Measurements from ENCODE around the gene HCK. TPM values are rescaled to one million over a fixed set of nuclear protein-coding genes. Genes with fewer than 3 reads are reported as not detected.

HCK gene
- polyA plus RNA-seq (ENCODE audit: insufficient read length in 4 of 4), result 1 to 10 TPM; 2.3 to 6.7 (median 2.6) TPM

DNA sequence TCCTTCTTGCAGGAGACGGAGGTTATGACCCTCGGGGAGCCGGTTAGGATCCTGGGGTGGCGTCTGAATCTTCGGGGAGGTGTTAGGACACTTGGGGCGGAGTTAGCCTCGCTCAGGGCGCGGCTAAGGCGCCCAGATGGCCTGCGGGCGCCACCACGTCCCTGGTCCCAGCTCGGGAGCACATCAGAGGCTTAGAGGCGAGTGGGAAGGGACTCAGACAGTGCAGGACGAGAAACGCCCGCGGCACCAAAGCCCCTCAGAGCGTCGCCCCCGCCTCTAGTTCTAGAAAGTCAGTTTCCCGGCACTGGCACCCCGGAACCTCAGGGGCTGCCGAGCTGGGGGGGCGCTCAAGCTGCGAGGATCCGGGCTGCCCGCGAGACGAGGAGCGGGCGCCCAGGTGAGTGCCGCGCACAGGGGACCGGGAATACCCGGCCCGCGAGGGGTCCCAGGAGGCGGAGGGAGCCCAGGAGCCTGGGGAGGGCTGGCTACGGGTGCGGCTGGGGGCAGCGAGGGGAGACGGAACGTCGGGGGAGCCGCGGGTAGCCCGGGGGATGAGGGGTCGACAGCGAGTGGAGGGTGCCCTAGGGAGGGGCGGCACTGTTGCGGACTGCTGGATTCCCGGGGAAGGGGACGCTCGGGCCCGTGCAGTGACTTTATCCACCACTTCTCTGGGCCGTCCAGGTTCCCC, at the start of gene HCK:
Gene HCK, plus strand, starts transcription at position 153 of the 688 bp plus-strand sequence.
- DNase-seq (ENCODE audit: low read depth in 4 of 4, low spot score in 3 of 4), result no peak

DNA sequence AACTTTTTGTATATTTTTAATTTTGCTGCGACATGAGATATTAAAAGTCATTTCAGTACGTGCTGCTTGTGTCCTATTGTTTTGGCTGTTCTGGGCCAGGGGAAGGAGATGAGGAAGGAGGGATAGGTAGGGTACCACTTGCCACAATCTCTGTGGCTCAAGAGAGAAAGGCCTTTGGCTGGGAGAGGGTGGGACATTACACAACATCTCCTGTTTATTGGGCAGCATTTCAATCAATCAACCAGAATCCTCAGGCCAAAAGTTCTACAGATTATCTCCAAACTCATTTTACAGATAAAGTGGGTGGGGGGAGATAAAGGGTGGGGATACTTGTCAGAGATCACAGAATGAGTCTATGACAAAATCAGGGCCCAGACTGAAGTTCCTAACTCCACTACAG, 48.7 kb upstream of the HCK start:
- DNase-seq (ENCODE audit: low read depth in 4 of 4, low spot score in 3 of 4), result no peak

DNA sequence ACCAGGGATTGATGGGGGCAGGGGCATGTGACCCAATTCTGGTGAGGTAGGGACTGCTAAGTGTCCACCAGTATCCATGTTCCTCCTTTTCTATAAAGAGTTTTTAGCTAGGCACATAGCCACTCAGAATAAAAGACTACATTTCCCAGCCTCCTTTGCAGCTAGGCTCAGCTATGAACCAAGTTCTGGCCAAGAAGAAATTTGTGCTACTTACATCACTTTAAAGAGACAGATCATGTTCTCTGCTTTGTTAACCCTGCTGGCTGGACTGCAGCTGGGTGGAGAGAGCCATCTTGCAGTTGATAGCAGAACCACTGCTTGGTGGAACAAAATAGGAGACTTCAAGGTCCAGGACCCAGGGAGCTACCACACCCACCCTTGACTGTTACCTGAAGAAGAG, 47.1 kb upstream of the HCK start:
- DNase-seq (ENCODE audit: low read depth in 4 of 4, low spot score in 3 of 4), result no peak

DNA sequence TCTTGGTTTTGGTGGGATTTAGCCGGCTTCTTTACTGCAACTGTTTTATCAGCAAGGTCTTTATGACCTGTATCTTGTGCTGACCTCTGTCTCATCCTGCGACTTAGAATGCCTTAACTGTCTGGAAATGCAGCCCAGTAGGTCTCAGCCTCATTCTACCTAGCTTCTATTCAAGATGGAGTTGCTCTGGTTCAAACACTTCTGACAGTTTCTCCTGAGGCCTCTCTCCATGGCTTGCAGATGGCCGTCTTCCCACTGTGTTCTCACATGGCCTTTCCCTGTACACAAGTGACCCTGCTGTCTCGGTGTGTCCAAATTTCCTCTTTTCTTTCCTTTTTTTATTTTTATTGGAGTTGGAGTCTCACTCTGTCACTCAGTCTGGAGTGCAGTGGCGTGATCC, 46.0 kb upstream of the HCK start:
- no peak for DNase-seq (ENCODE audit: low read depth in 4 of 4, low spot score in 3 of 4)

DNA sequence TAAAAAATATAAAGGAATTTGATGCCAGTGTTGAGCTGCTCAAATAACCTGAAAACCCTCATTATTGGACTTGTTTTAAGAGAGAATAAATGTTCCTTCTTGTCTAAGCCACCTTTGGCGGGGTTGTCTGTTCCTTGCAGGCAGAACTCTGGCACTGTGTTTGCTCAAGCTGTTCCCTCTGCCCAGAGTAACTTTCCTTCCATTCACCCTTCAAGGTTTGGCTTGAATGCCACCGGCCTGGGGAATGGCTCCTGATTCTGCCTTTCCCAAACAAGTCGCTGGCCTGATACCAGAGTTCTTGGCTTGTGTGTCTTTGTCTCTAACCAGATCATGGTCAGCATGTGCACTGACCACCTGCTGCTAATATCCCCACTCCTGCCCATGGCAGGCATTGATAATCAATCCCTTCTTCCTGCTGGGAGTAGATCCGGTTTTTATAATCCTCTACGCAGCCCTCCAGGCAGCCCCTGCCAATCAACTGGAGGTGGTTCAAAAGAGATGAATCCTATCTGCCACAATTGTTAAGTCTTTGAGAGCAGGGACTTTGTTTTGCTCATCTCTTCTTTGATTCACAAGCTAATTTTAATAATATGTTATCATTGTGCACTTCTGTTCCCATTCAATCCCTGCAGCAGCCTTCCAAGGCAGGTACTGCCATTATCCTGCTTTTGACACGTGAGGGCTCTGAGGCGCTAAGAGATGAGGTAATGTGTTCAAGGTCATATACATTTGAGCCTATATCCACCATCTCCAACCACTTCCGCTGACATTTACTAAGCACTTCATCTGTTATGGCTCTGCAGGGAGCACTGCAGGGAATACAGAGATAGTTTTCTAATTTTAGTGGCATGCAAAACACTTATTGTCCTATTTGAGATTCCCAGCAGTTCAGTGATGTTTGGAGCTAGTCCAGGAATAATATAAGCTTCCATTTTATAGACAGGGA, 44.9 kb upstream of the HCK start:
- no peak for DNase-seq (ENCODE audit: low read depth in 4 of 4, low spot score in 3 of 4)

DNA sequence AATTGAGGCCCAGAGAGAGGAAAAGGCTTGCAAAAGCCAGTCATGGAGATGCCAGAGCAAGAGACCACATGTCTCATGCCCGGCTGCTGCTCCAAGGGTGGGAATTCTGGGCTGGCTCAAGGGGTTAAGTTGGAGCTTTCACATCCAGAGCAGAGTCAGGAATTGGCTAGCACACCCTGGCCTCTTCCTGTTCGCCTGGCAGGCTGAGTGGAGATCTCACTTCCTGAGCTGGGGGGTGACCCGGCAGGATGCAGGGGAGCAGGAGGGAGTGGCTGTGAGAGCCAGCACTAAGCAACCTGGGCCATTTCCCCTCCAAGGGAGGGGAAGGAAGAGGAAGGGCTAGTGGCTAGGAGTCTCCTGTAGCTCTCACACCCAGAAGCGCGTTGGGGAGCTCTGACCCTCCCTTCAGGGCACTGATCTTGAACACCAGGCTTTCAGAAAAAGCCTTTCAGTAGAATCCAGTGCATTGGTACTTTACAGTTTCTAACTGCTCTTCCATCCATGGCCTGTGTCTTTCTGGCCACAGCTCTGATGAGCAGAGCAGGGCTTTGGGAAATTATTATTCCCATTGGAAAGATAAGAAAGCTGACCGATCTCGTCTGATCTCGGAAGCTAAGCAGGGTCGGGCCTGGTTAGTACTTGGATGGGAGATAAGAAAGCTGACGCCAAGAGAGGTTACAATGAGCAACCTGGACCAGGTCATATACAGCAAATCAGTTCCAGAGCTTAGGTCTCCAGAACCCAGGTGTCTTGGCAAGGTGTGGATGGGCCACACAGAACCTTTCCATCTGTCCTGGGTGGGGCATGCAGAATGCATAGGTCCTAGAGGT, 44.0 kb upstream of the HCK start:
- DNase-seq (ENCODE audit: low read depth in 4 of 4, low spot score in 3 of 4), result no peak

DNA sequence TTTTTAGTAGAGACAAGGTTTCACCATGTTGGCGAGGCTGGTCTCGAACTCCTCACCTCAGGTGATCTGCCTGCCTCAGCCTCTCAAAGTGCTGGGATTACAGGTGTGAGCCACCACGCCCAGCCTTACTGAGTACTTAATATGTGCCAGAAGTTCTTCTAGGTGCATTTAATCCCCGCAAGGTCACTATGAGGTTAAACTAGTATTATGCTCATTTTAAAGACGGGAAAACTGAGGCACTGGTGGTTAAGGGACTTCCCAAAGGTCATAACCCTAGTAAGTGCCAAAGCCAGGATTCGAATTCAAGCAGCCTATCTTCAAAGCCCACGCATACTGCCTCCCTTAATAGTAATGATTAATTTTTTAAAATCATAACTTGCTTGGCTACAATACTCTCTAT, 42.5 kb upstream of the HCK start:
- DNase-seq (ENCODE audit: low read depth in 4 of 4, low spot score in 3 of 4), result no peak

DNA sequence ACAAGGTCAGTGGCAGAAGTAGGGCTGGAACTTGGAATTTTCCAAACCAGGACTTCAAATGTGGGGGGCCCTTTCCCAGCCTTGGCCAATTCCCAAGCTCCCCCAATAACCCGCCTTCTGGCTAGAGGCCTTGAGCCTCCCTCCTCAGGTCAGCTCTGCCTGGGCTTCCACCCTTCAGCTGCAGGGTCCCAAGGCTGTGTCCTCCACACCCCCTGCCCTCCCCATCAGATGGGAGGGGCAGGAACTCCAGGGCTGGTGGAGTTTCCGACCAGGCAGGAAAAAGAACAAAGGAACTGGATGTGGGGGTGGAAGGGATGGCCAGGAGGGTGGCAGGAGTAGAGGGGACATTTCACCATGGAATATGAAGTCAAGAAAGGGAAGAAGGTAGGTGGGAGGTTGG, 41.9 kb upstream of the HCK start, which contains the start of gene CCM2L:
Gene CCM2L, plus strand, starts transcription at position 338 of the 400 bp plus-strand sequence. Its CDS starts 17 bp downstream, at position 355.
- DNase-seq (ENCODE audit: low read depth in 4 of 4, low spot score in 3 of 4), result no peak

DNA sequence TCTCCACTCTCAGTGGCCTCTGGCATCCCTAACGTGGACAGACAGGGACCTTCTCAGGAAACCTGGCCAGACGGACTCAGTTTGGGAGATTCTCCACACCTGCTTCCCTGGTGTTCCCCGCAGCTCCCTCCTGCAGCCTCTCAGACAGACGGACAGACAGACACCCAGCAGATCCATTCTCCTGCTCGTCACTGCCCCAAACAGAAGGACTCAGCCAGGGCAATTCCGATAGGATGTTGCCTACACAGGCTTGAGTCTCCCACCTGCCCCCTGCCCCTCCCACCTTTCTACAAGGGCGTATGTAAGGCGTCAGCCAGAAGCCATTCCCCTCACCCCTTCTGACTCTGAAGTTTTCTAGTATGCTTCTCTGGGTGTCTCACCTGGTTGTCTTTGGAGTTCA, 41.4 kb upstream of the HCK start:
- no peak for DNase-seq (ENCODE audit: low read depth in 4 of 4, low spot score in 3 of 4)

DNA sequence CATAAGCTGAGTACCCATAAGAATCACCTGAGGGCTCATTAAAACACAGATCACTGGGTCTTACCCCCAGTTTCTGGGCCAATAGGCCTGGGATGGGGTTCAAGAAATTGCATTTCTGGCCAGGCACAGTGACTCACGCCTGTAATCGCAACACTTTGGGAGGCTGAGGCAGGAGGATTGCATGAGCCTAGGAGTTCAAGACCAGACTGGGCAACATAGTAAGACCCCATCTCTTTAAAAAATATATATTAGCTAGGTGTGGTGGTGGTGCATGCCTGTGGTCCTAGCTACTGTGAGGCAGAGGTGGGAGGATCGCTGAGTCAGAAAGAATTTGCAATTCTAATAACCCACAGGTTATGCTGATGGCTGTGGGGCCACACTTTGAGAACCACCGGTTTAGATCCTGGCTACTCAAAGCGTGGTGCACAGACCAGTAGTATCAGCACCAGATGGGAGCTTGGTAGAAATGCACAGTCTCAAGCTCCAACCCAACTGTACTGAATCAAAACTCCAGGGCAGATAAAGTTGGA, 39.8 kb upstream of the HCK start:
- DNase-seq (ENCODE audit: low read depth in 4 of 4, low spot score in 3 of 4), result no peak

DNA sequence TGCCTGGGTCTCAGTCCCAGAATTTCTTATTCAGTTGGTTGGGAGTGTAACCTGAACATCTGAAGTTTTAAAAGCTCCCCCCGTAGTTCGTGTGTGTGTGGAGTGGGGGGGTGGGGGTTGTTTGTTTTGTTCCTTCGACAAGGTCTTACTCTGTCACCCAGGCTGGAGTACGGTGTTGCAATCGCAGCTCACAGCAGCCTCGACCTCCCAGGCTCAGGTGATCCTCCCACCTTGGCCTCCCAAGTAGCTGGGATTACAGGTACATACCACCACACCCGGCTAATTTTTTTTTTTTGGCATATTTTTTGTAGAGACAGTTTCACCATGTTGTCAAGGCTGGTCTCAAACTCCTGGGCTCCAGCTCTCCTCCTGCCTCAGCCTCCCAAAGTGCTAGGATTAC, 38.7 kb upstream of the HCK start:
- DNase-seq (ENCODE audit: low read depth in 4 of 4, low spot score in 3 of 4), result no peak

DNA sequence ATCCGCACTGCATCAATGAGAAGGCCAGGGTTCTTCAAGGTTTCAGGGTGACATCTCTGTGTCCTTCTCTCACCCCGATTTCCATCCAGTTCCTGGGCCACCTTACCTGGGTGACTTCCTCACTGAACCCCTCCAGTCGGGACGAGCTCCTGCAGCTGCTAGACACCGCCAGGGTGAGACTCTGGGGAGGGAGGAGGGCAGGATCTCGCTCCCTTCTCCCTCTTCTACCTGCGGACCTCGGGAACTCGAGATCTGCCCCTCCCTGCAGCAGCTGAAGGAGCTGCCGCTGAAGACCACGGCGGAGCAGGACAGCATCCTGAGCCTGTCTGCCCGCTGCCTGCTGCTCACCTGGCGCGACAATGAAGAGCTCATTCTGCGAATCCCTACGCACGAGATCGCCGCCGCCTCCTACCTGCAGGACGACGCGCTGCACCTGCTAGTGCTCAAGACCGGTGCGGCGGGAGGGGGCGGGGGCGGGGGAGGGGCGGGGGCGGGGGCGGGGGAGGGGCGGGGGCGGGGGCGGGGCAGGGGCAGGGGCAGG, 34.3 kb upstream of the HCK start:
- DNase-seq (ENCODE audit: low read depth in 4 of 4, low spot score in 3 of 4), result no peak

DNA sequence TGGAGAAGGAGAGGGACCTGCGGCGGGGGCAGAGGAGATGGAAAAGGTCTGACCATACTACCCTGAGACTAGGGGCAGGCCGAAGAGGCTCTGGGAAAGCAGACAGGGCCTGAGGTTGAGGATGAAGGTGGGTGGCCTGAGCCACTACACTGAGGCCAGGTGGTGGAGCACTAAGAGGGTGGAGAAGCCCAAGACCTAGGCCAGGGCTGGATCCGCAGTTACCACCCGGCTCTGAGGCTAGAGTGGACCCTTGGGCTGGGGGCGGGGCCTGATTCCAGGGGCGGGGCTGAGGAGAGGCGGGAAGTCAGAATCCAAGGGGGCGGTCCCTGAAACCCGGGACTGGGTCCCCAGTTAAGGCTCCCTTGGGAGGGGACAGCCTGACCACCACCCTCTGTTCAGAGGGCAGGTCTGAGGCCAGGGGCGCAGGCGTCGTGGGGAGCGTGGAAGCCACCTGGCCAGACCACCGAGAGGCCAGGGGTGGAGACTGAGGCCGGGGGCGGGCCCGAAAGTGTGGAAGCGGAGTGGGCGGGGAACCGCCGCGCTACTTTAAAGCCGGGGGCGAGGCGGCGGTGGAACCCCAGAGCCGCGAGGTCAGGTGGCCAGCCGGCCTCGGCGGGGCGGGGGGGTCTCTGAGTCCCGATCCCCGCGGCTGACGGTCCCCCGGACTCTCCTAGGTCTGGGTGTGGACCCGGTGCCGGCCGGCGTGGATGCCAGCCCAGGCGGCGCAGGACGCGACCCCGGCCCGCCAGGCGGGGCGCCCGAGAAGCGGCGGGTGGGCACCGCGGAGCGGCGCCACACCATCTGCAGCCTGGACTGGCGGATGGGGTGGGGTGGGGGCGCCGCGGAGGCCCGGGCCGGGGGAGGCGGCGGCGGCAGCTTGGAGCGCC, 33.5 kb upstream of the HCK start:
- DNase-seq (ENCODE audit: low read depth in 4 of 4, low spot score in 3 of 4), result peak in 2 of 4 donors; percentile 51 to 58

DNA sequence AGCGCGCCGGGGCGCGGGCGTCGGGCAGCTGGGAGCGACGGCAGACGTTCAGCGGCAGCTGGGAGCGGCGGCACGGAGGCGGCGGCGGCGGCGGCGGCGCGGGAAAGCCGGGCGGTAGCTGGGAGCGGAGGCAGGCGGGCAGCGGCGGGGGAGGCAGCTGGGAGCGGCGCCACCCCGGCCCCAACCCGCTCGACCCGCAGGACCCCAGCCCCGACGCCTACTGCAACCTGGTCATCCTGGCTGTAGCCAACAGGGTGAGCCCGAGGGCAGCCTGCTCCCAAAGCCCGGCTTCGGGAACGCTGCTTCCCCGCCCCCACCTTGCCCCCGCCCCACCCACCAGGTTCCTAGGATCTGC, 32.9 kb upstream of the HCK start:
- no peak for DNase-seq (ENCODE audit: low read depth in 4 of 4, low spot score in 3 of 4)

DNA sequence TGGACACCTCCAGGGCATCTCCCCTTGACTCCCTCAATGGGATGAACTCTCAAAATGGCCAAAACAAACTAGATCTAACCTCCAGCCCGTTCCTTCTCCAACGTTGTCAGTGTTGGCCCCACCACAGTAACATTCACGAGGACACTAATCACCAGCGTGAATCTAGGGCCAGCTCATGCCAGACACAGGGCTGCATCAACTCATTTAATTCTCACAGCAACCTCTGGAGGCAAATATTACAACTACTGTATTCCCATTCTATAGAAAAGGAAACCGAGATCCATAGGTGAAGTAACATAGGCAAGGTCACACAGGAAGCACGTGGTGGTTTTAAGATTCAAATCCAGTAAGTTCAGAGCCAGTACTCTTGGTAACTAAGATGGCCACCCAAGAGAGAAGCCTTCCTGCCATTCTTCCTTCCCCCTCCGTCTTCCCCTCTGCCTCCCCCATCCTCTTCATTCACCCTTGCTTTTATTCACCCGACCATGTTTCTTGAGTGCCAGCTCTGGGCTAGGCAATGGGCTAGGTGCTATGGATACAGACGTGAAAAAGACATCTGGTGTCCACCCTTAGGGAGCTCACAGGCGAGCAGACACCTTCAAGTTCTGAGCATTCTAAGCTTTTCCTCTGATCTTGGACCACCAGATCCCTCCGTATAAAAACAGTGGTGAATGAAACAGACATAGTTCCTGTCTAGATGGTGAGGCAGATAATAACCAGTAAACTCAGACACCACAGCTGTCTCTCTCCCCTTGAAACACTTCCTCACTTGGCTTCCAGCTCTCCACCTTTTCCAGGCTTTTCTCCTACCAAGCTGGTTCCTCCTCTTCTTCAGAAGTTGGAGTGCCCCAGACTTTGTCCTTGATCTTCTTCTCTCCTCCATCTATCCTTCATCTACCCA, 32.2 kb upstream of the HCK start:
- no peak for DNase-seq (ENCODE audit: low read depth in 4 of 4, low spot score in 3 of 4)

DNA sequence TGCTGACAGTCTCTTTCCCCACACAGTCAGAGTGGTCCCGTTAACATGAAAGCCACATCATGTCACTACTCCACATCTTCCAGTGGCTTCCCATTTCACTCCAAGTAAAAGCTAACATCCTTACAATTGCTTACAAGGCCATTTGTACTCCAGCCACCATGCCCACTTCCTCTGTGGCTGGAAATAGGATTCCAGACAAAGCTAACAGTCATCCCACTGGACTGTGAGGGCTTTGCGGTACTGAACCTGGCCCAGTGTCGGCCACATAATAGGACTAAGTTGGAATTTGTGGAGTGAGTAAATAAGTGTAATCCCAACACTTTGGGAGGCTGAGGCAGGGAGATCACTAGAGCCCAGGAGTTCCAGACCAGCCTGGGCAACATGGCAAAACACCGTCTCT, 31.0 kb upstream of the HCK start:
- no peak for DNase-seq (ENCODE audit: low read depth in 4 of 4, low spot score in 3 of 4)

DNA sequence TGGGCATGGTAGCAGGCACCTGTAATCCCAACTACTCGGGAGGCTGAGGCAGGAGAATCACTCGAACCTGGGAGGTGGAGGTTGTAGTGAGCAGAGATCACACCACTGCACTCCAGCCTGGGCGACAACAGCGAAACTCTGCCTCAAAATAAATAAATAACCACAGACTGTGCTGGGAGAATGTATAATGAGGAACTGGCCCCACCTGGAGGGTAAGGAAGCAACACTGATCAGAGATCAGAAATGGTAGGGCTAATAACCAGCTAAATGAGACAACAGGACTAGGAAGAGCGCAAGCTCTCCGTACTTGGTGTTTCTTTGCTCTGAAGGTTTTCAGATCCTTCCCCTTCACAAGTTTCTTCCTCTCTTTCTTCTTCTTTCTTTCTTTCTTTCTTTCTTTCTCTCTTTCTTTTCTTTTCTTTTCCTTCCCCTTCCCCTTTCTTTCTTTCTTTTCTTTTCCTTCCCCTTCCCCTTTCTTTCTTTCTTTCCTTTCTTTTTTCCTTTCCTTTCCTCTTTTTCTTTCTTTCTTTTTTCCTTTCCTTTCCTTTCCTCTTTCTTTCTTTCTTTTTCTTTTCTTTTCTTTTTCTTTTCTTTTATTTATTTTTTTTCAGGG, 27.3 kb upstream of the HCK start:
- no peak for DNase-seq (ENCODE audit: low read depth in 4 of 4, low spot score in 3 of 4)

DNA sequence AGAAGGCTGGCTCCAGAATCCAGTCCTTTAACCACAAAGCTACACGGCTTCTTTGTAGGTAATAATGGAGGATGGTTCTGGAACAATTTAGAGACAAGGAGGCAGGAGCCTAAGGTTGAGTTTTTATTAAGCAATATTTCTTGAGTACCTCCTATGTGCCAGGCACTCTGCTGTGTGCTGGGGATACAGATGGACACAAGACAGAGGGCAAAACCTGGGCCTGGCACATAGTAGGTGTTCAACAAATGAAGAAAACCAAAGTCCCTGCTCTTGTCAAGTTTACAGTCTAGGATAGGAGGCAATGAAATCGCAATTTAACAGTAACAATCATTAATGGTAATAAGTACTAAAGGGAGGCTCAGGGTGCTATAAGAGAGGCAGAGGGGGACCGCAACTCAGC, 24.4 kb upstream of the HCK start:
- DNase-seq (ENCODE audit: low read depth in 4 of 4, low spot score in 3 of 4), result no peak

Data from left renal pelvis (tissue), 4 donors.